ENCODE data around the gene HLA-DQB2.

DNA sequence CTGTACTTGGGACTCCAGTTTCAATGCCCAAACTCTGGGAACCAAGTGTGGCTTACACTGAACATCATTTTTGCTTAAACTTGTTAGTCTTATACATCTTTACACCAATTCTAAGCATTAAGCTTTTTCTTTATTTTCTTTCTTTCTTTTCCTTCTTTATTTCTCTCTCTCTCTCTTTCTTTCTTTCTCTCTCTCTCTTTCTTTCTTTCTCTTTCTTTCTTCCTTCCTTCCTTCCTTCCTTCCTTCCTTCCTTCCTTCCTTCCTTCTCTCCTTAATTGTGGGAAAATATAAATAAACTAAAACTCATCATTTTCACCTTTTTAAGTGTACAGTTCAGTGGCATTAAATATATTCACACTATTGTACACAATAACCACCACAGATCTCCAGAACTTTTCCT lies 53.7 kb downstream of the HLA-DQB2 start:
- TF ChIP-seq, protein P1, sequence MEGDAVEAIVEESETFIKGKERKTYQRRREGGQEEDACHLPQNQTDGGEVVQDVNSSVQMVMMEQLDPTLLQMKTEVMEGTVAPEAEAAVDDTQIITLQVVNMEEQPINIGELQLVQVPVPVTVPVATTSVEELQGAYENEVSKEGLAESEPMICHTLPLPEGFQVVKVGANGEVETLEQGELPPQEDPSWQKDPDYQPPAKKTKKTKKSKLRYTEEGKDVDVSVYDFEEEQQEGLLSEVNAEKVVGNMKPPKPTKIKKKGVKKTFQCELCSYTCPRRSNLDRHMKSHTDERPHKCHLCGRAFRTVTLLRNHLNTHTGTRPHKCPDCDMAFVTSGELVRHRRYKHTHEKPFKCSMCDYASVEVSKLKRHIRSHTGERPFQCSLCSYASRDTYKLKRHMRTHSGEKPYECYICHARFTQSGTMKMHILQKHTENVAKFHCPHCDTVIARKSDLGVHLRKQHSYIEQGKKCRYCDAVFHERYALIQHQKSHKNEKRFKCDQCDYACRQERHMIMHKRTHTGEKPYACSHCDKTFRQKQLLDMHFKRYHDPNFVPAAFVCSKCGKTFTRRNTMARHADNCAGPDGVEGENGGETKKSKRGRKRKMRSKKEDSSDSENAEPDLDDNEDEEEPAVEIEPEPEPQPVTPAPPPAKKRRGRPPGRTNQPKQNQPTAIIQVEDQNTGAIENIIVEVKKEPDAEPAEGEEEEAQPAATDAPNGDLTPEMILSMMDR (IDR thresholded peaks at IDR 0.05), result no peak
- no peak for TF ChIP-seq POLR2A (IDR thresholded peaks at IDR 0.05)
